ENCODE data around the gene STRA6.
A peak's percentile ranks its signal among the peaks of the same experiment; 100 is the strongest.

STRA6 gene

GRCh38 chr15:74208496-74208895, 5.9 kb upstream of the STRA6 start:
- Histone ChIP-seq H3K9me3 (no peaks in the 10 kb centered on the region), H3K4me3 (no peak overlapping the region), H3K27me3 (ENCODE audit: low read depth) (no peaks in the 10 kb centered on the region), H3K36me3 (replicated peaks) (no peaks in the 10 kb centered on the region), H3K4me1 (peaks cover 27% of the 10 kb centered on the region)
- no peak for DNase-seq (ENCODE audit: low spot score in 2 of 2)
- in situ Hi-C loops (cut with MboI; ENCODE audit: low sequenced_read_pairs), result no loop called here

GRCh38 chr15:74207652-74208440, 5.3 kb upstream of the STRA6 start:
- Histone ChIP-seq H3K36me3 (replicated peaks) (no peaks in the 10 kb centered on the region), H3K9me3 (no peaks in the 10 kb centered on the region), H3K27me3 (ENCODE audit: low read depth) (no peaks in the 10 kb centered on the region), H3K4me3 (no peak overlapping the region), H3K4me1 (peaks cover 33% of the 10 kb centered on the region)
- DNase-seq (ENCODE audit: low spot score in 2 of 2), result no peak
- in situ Hi-C loops (cut with MboI; ENCODE audit: low sequenced_read_pairs), result no loop called here

GRCh38 chr15:74206801-74207281, 4.3 kb upstream of the STRA6 start:
- no peak overlapping the region for H3K4me3 ChIP-seq
- H3K4me1 ChIP-seq, result peaks cover 43% of the 10 kb centered on the region
- no peaks in the 10 kb centered on the region for H3K27me3 ChIP-seq (ENCODE audit: low read depth)
- no peaks in the 10 kb centered on the region for H3K9me3 ChIP-seq
- in situ Hi-C loops (cut with MboI; ENCODE audit: low sequenced_read_pairs), result no loop called here
- H3K36me3 ChIP-seq (replicated peaks), result no peaks in the 10 kb centered on the region
- no peak for DNase-seq (ENCODE audit: low spot score in 2 of 2)

- Histone ChIP-seq H3K4me3 (no peak overlapping the region), H3K36me3 (replicated peaks) (no peaks in the 10 kb centered on the region), H3K9me3 (no peaks in the 10 kb centered on the region), H3K4me1 (peaks cover 46% of the 10 kb centered on the region), H3K27me3 (ENCODE audit: low read depth) (no peaks in the 10 kb centered on the region)
- in situ Hi-C loops (cut with MboI; ENCODE audit: low sequenced_read_pairs), result no loop called here
- no peak for DNase-seq (ENCODE audit: low spot score in 2 of 2)
Observed at GRCh38 chr15:74205582-74205947, 3.0 kb upstream of the STRA6 start.

GRCh38 chr15:74203914-74204431, 1.4 kb upstream of the STRA6 start:
- in situ Hi-C loops (cut with MboI; ENCODE audit: low sequenced_read_pairs), result no loop called here
- peak overlapping the region; percentile 15; the same call in 1 of the 2 replicates for H3K4me3 ChIP-seq
- H3K36me3 ChIP-seq (replicated peaks), result no peaks in the 10 kb centered on the region
- H3K4me1 ChIP-seq, result peaks cover 33% of the 10 kb centered on the region
- H3K9me3 ChIP-seq, result no peaks in the 10 kb centered on the region
- H3K27me3 ChIP-seq (ENCODE audit: low read depth), result no peaks in the 10 kb centered on the region
- DNase-seq (ENCODE audit: low spot score in 2 of 2), result peak; percentile 86 to 91

GRCh38 chr15:74201710-74202420, 722 bp downstream of the STRA6 start:
- no peak for DNase-seq (ENCODE audit: low spot score in 2 of 2)
- no peaks in the 10 kb centered on the region for H3K27me3 ChIP-seq (ENCODE audit: low read depth)
- no peaks in the 10 kb centered on the region for H3K9me3 ChIP-seq
- H3K4me3 ChIP-seq, result peak overlapping the region; percentile 15
- no peaks in the 10 kb centered on the region for H3K36me3 ChIP-seq (replicated peaks)
- in situ Hi-C loops (cut with MboI; ENCODE audit: low sequenced_read_pairs), result no loop called here
- peaks cover 29% of the 10 kb centered on the region for H3K4me1 ChIP-seq

- in situ Hi-C loops (cut with MboI; ENCODE audit: low sequenced_read_pairs), result no loop called here
- Histone ChIP-seq H3K9me3 (no peaks in the 10 kb centered on the region), H3K4me3 (no peak overlapping the region), H3K27me3 (ENCODE audit: low read depth) (no peaks in the 10 kb centered on the region), H3K4me1 (peaks cover 29% of the 10 kb centered on the region), H3K36me3 (replicated peaks) (no peaks in the 10 kb centered on the region)
- no peak for DNase-seq (ENCODE audit: low spot score in 2 of 2)
Observed at GRCh38 chr15:74200871-74201419, 1.6 kb downstream of the STRA6 start.

- no peak overlapping the region for H3K4me3 ChIP-seq
- DNase-seq (ENCODE audit: low spot score in 2 of 2), result no peak
Observed at GRCh38 chr15:74200412-74200815, 2.2 kb downstream of the STRA6 start.

GRCh38 chr15:74199297-74199652, 3.3 kb downstream of the STRA6 start:
- H3K36me3 ChIP-seq (replicated peaks), result no peaks in the 10 kb centered on the region
- no peak for DNase-seq (ENCODE audit: low spot score in 2 of 2)
- H3K27me3 ChIP-seq (ENCODE audit: low read depth), result no peaks in the 10 kb centered on the region
- in situ Hi-C loops (cut with MboI; ENCODE audit: low sequenced_read_pairs), result no loop called here
- peaks cover 27% of the 10 kb centered on the region for H3K4me1 ChIP-seq
- no peak overlapping the region for H3K4me3 ChIP-seq
- H3K9me3 ChIP-seq, result no peaks in the 10 kb centered on the region

More at GRCh38 chr15:74200412-74200815, 2.2 kb downstream of the STRA6 start:
- Histone ChIP-seq H3K9me3 (no peaks in the 10 kb centered on the region), H3K27me3 (ENCODE audit: low read depth) (no peaks in the 10 kb centered on the region), H3K4me1 (peaks cover 29% of the 10 kb centered on the region), H3K36me3 (replicated peaks) (no peaks in the 10 kb centered on the region)
- in situ Hi-C loops (cut with MboI; ENCODE audit: low sequenced_read_pairs), result no loop called here

GRCh38 chr15:74197176-74197965, 5.2 kb downstream of the STRA6 start:
- H3K36me3 ChIP-seq (replicated peaks), result no peaks in the 10 kb centered on the region
- no peak for DNase-seq (ENCODE audit: low spot score in 2 of 2)
- no peak overlapping the region for H3K4me3 ChIP-seq
- H3K4me1 ChIP-seq, result peaks cover 8% of the 10 kb centered on the region
- in situ Hi-C loops (cut with MboI; ENCODE audit: low sequenced_read_pairs), result no loop called here
- H3K27me3 ChIP-seq (ENCODE audit: low read depth), result no peaks in the 10 kb centered on the region
- H3K9me3 ChIP-seq, result no peaks in the 10 kb centered on the region

GRCh38 chr15:74196175-74196574, 6.4 kb downstream of the STRA6 start:
- in situ Hi-C loops (cut with MboI; ENCODE audit: low sequenced_read_pairs), result no loop called here

GRCh38 chr15:74194572-74195559, 7.7 kb downstream of the STRA6 start:
- DNase-seq (ENCODE audit: low spot score in 2 of 2), result no peak
- in situ Hi-C loops (cut with MboI; ENCODE audit: low sequenced_read_pairs), result no loop called here
- no peaks in the 10 kb centered on the region for H3K9me3 ChIP-seq
- no peaks in the 10 kb centered on the region for H3K36me3 ChIP-seq (replicated peaks)
- H3K4me3 ChIP-seq, result no peak overlapping the region
- no peaks in the 10 kb centered on the region; the same call in 1 of the 2 replicates for H3K4me1 ChIP-seq
- no peaks in the 10 kb centered on the region for H3K27me3 ChIP-seq (ENCODE audit: low read depth)

More at GRCh38 chr15:74196175-74196574, 6.4 kb downstream of the STRA6 start:
- Histone ChIP-seq H3K9me3 (no peaks in the 10 kb centered on the region), H3K27me3 (ENCODE audit: low read depth) (no peaks in the 10 kb centered on the region), H3K36me3 (replicated peaks) (no peaks in the 10 kb centered on the region), H3K4me3 (no peak overlapping the region), H3K4me1 (no peaks in the 10 kb centered on the region; the same call in 1 of the 2 replicates)
- no peak for DNase-seq (ENCODE audit: low spot score in 2 of 2)

Data from HAP-1 (cell line).